HG03565 (cell line): Measurements from ENCODE around the gene NPLOC4.
"Not testable (repeated sequence)": the region's sequence is repeated elsewhere in the genome, so short reads cannot be mapped to it uniquely, and the experiment has no call there.

Experiments used
- ATAC-seq: cut with Tn5 transposase; IDR thresholded peaks from one replicate; pipeline ENCODE4 v1.9.1; 2021; ENCODE audit warnings: mild to moderate bottlenecking, moderate library complexity; ENCODE audit not compliant: unreplicated experiment

Gene NPLOC4

GRCh38 chr17:81635973-81636504, 873 bp downstream of the NPLOC4 start:
- ATAC-seq: no peak

DNA sequence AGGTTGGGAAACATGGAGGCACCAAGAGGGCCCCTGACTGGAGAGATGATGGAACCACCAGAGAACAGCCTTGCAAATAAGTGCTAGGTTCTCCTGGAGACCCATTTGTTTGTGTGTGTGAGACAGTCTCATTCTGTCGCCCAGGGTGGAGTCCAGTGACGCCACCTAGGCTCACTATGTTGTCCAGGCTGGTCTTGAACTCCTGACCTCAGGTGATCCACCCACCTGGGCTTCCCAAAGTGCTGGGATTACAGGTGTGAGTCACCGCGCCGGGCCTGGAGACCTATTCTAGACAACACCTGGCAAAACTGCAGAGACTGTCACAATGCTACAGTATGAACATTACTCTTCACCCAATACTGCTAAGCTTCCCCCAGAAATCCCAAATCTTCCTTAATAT, 1.5 kb downstream of the NPLOC4 start:
- no peak for ATAC-seq

DNA sequence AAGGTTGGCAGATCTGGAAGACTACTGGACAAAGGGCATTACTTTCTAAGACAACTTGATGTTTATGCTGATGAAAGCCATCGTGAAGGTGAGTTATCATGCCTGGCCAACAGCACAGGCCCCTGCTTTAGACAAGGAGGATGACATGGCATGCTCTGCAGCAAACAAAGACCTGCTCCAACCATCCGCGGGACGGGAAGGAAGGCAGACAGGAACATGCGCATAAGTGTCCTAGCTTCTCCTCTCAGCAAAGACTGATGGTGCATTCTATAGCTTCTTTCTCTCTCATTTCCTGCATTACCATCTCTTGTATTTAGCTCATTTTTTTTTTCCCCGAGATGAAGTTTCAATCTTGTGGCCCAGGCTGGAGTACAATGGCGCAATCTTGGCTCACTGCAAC, 5.4 kb downstream of the NPLOC4 start:
- ATAC-seq: no peak

DNA sequence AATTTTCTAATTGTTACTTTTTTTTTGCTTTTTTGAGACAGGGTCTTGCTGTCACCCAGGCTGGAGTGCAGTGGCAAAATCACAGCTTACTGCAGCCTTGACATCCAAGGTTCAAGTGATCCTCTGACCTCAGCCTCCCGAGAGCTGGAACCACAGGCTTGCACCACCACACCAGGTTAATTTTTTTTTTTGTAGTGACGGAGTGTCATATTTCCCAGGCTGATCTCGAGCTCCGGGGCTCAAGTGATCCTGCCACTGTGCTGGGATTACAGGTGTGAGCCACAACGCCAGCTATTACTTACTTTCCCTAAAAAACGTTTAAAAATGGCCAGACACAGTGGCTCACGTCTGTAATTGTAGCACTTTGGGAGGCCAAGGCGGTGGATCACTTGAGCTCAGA, 6.6 kb downstream of the NPLOC4 start:
- no peak for ATAC-seq

DNA sequence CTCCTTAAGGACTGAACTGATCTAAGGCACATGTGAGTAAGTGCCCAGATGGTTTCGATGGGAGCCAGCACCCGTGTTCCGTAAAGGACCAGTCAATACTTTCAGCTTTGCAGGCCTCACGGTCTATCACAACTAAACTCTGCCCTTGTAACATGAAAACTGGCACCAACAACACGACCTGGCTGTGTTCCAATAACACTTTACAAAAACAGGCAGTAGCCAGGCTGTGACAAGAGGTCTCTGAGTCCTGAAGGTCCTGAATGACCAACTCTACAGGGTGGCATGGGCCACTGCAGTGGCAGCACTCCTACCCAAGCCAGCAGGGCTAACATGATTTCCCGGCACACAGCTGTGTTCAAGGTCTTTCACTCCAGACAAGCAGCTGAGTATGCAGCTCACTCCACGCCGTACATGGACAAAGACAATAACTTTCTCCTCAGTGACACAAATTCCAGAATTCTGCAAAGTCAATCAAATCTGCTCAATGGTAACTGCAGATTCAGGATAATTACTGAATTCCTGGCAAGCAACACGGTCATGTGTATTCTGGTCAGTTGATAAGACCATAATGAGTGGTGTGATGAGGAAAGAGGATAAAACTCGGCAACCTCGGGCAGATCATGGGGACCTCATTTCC, 15.3 kb downstream of the NPLOC4 start:
- no peak for ATAC-seq

DNA sequence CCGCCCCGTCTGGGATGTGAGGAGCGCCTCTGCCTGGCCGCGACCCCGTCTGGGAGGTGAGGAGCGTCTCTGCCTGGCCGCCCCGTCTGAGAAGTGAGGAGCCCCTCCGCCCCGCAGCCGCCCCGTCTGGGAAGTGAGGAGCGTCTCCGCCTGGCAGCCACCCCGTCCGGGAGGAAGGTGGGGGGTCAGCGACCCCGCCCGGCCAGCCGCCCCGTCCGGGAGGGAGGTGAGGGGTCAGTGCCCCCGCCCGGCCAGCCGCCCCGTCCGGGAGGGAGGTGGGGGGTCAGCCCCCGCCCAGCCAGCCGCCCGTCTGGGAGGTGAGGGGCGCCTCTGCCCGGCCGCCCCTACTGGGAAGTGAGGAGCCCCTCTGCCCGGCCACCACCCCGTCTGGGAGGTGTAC, 18.6 kb downstream of the NPLOC4 start:
- ATAC-seq: not testable (repeated sequence)

- ATAC-seq: no peak
Observed at GRCh38 chr17:81616877-81617276, 20.0 kb downstream of the NPLOC4 start.

GRCh38 chr17:81615401-81615930, 21.4 kb downstream of the NPLOC4 start:
- ATAC-seq: no peak

GRCh38 chr17:81612172-81612970, 24.5 kb downstream of the NPLOC4 start:
- ATAC-seq: no peak

- ATAC-seq: no peak
Observed at GRCh38 chr17:81609541-81610311, 27.2 kb downstream of the NPLOC4 start.

DNA sequence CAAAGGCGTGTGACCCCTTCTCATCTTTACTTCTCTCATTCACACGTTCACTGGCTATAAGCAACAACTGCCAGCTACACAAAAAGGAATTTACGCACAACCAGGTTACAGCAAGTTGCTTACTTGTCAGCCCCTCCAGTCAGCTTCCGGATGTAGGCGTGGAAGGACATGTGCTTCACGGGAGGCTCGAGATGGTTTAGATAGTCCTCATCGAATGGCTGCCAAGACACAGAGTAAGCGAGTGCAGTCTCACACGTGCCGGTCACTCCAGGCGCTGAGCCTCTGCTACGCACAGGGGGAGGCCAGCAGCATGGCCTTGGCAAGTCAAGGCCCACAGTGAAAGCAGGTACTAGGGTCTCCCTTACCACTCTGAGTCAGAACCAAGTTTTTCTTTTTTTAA, 28.3 kb downstream of the NPLOC4 start:
- ATAC-seq: no peak

DNA sequence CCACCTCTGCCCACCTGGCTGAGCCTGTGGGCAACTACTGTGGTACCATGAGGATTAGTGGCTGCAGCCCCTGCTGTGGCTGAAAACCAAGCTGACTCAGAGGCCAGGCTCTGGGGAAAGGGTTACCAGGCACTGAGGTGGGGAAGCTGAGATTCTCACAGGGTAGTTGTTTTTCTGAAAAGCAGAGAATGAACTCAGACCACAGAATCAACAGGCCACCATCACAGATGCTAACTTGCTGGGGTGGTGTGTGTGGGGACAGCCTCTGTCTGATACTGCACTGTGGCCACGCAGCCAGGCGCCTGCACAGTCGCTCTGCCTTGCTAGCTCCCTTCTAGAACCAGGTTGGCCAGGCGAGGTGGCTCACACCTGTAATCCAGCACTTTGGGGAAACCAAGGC, 28.8 kb downstream of the NPLOC4 start:
- no peak for ATAC-seq

- no peak for ATAC-seq
Observed at GRCh38 chr17:81607431-81607830, 29.5 kb downstream of the NPLOC4 start.

- no peak for ATAC-seq
Observed at GRCh38 chr17:81603846-81604610, 32.9 kb downstream of the NPLOC4 start.

DNA sequence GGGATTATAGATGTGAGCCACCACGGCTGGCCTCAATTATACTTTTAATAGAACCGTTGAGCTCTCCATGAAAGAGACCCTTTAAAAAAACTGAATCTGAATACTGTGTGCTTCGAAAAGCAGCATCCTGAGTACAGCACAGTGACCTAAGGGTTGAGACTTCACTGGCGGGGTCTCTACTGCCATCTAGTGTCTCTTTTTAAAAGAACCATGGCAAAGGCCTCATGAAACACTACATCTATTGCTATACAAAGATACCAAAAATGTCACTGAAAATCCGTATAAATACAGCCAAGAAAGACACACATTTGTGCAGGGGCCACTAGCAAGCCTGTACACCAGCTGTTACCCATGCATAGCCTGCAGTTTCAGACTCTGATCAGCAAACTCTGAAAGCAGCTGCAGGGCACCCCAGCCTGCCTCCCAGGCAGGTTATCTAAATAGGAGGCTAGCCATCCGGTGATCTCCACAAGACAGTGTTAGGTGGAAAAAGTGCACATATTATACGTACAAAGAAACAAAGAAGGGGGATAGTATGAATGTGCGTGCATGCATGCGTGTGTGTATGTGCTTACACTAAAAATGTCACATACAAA, 35.3 kb downstream of the NPLOC4 start:
- ATAC-seq: no peak

DNA sequence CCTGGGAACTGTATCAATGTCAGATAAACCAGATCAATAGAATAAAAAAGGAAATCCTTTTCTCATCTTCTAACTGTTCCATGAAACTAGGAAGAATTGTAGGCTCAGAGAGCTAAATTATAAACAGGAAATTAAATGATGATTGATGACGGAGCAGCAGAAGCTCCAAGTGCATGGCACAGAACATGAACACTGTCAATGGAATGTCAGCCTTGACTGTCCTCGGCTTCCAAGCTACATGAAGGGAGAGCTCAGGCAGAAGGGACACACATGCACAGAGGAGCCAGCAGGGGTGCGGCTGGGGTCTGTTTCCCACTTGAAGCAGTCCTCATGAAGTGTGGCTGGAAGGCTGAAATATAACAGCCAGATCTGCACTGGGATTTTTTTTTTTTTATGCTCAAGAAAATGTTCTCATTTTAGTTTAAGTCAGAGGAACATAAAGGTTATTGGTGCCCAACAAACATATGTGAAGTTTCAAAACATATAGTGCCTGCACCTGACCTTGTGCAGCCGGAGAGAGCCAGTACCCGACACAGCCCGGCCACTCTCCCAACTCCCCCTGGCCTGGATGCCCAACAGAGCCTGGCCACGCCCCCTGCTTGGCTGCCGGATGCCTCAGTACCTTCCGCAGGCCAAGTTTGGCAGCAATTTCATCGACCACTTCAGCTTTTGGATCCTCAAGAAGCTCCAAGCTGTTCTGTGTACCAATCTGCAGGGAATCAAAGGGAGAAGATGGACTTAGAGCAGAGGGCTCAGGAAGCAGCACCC, 37.0 kb downstream of the NPLOC4 start:
- ATAC-seq: no peak

DNA sequence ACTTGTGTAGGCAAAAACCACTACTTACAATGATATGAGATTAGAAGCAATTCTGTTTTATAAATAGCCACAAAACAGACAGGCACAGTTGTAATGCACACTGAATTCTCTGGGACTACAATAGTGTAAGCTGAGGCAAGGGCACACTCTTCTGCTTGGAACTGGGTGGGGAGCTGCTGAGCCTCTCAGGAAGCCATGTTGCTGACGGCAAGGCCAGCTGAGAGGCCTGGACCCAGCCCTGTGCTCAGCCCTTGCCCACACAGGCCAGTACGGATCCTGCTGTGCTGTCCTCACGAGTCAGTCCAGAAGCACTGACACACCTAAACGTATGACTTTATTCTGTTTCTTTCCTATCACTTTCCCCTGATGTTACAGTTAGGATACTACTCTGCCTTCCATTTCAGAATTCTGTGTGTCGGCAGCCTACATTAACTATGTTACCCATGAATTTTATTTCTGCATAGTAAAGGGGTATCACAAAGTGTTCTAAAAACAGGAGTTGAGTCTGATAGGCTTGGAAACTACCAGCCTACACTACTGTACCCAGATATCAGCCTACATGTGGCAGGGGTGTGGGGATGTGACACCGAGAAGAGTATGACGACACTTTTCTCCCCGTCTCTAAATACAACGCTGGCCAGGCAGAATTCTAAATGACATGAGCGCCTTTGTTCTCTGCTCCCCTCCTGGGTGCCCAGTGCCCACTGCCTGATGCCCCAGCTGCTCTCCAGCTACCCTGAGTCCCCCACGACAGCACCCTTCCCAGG, 43.6 kb downstream of the NPLOC4 start:
- no peak for ATAC-seq

DNA sequence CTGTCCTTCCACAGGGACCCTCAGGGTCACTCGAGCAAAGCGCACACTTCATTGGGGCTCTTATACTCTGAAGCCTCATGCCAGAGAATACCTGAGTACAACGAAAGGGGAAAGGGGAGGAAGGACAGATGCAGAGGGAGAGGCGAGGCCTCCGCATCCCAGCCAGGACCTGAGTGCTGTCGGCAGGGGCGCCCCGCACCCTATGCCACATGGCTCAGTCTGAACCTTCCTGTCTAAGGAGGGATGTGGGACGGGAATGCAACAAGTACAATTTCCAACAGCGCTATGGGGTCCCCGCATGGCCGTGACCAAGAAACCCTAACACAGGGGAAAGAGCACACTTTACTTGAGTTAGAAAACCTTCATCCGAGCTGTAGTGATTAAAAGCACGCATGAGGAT, 44.9 kb downstream of the NPLOC4 start:
- no peak for ATAC-seq

GRCh38 chr17:81590121-81590520, 46.8 kb downstream of the NPLOC4 start:
- no peak for ATAC-seq
